ENCODE measurements around the gene PCSK6. TPM values are rescaled to one million over a fixed set of nuclear protein-coding genes. Genes with fewer than 3 reads are reported as not detected.

PCSK6 gene
- total RNA-seq, 3 donors from 2014 or later (not counting 1 experiment from before 2014, with no cell fraction given): 1.5 to 2.4 (median 2.4) TPM

DNA sequence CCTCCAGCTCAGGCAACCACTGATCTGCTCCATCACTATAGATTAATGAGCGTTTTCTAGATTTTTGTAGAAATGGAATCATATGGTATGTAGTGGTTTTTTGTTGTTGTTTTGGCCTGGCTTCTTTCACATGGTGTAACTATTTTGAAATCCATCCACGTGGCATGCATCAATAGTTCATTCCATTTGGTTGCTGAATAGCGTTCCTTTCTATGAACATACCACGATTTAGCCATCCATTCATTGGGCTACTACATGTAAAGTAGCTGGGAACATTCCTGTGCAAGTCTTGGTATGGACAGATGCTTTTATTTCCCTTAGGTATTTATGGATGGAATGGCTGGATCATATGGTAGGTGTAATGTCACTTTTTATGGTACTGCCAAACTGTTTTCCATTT is 227.0 kb downstream of the PCSK6 start:
- Histone ChIP-seq H3K4me1 (ENCODE audit: control insufficient read depth, insufficient read depth, low read length) (peaks cover 29% of the 10 kb centered on the region), H3K36me3 (ENCODE audit: control insufficient read depth, insufficient read depth, low read length) (no peaks in the 10 kb centered on the region), H3K27me3 (ENCODE audit: control insufficient read depth, insufficient read depth, low read length) (no peaks in the 10 kb centered on the region), H3K27ac (ENCODE audit: low read length) (no peak overlapping the region), H3K9me3 (ENCODE audit: control insufficient read depth, insufficient read depth, low read length) (no peaks in the 10 kb centered on the region), H3K4me3 (ENCODE audit: low read length) (no peak overlapping the region)
- Mint-ChIP-seq H3K27ac (no peak overlapping the region), H3K27me3 (ENCODE audit: low read depth in 2 of 2) (peaks cover 5 to 18% of the 10 kb centered on the region in 2 donors), H3K9me3 (no peaks in the 10 kb centered on the region), H3K36me3 (no peaks in the 10 kb centered on the region), H3K4me3 (no peak overlapping the region), H3K4me1 (peaks cover 0 to 6% of the 10 kb centered on the region in 2 donors)
- TF ChIP-seq, protein P1, sequence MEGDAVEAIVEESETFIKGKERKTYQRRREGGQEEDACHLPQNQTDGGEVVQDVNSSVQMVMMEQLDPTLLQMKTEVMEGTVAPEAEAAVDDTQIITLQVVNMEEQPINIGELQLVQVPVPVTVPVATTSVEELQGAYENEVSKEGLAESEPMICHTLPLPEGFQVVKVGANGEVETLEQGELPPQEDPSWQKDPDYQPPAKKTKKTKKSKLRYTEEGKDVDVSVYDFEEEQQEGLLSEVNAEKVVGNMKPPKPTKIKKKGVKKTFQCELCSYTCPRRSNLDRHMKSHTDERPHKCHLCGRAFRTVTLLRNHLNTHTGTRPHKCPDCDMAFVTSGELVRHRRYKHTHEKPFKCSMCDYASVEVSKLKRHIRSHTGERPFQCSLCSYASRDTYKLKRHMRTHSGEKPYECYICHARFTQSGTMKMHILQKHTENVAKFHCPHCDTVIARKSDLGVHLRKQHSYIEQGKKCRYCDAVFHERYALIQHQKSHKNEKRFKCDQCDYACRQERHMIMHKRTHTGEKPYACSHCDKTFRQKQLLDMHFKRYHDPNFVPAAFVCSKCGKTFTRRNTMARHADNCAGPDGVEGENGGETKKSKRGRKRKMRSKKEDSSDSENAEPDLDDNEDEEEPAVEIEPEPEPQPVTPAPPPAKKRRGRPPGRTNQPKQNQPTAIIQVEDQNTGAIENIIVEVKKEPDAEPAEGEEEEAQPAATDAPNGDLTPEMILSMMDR (IDR thresholded peaks at IDR 0.05): no peak
- 86% methylated on average over 2 of the region's 4 CpGs for WGBS (ENCODE audit: insufficient coverage)
- intact Hi-C loops (cut with micrococcal nuclease): no loop called here
- DNase-seq (no peak), ATAC-seq (no peak)

DNA sequence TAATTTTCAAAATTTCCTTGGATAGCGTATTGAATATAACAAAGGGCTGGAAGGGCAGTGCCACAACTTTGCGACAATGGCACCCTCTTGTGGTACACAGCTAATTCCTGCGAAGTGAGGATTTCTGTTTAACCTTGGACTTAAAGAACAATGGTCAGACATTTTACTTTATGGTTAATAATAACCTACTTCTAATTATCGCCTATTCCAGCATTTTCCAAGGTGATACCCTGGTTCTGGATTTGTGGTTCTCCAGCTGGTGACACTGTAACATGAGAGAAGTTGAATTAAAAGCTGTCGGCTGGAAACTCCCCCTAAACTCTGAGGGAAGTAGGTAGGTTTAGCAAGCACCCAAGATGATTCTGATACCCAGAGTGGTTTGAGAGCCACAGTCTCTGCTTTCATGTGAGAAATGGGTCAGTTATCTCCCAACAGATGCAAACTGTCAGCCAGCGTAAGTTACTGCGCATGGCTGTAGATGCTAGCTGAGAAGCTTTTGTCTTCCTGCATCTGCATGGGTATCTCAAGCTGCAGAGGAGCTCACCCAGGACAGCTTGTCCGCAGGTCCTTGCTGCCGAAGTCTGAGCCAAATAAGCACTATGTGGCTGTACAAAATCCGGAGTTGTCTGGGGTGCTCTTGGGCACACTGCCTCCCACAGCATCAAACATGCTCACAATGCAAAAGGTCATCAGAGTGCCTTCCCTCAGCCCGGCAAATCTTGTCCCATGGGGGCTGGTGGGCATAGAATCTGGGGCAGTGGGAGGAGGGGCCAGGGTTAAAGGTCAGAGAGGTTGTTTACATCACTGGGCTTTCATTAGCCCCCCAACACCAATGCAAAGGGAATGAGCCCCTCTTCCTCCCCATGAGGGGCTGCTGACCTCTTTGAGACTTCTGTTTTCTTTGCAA is 231.0 kb downstream of the PCSK6 start:
- no peaks in the 10 kb centered on the region for H3K36me3 Mint-ChIP-seq
- Histone ChIP-seq H3K27me3 (ENCODE audit: control insufficient read depth, insufficient read depth, low read length) (no peaks in the 10 kb centered on the region), H3K4me1 (ENCODE audit: control insufficient read depth, insufficient read depth, low read length) (peaks cover 2% of the 10 kb centered on the region), H3K4me3 (ENCODE audit: low read length) (no peak overlapping the region), H3K9me3 (ENCODE audit: control insufficient read depth, insufficient read depth, low read length) (no peaks in the 10 kb centered on the region), H3K27ac (ENCODE audit: low read length) (no peak overlapping the region), H3K36me3 (ENCODE audit: control insufficient read depth, insufficient read depth, low read length) (no peaks in the 10 kb centered on the region)
- H3K9me3 Mint-ChIP-seq: no peaks in the 10 kb centered on the region
- peaks cover 5 to 18% of the 10 kb centered on the region in 2 donors for H3K27me3 Mint-ChIP-seq (ENCODE audit: low read depth in 2 of 2)
- H3K27ac Mint-ChIP-seq: no peak overlapping the region
- WGBS (ENCODE audit: insufficient coverage): 47% methylated on average over 10 of the region's 11 CpGs
- peak; percentile 78 to 86 (median 84) for ATAC-seq
- peaks cover 0 to 6% of the 10 kb centered on the region in 2 donors for H3K4me1 Mint-ChIP-seq
- H3K4me3 Mint-ChIP-seq: no peak overlapping the region
- intact Hi-C loops (cut with micrococcal nuclease): loop anchor here (1.0 to 2.0 kb wide), 2 partner anchors 170 to 244 kb away; no protein-coding TSS in a partner anchor
- DNase-seq: peak; percentile 38 to 84
- TF ChIP-seq, protein P1 (IDR thresholded peaks at IDR 0.05): peak; percentile 92

- intact Hi-C loops (cut with micrococcal nuclease): no loop called here
- no peak for ATAC-seq
- peak in 1 of 2 donors; percentile 35 for DNase-seq
- H3K36me3 ChIP-seq (ENCODE audit: control insufficient read depth, insufficient read depth, low read length): no peaks in the 10 kb centered on the region
- Mint-ChIP-seq H3K9me3 (no peaks in the 10 kb centered on the region), H3K27ac (no peak overlapping the region), H3K27me3 (ENCODE audit: low read depth in 2 of 2) (peaks cover 5 to 18% of the 10 kb centered on the region in 2 donors), H3K36me3 (no peaks in the 10 kb centered on the region), H3K4me1 (peaks cover 7 to 14% of the 10 kb centered on the region in 2 donors), H3K4me3 (no peak overlapping the region)
- H3K9me3 ChIP-seq (ENCODE audit: control insufficient read depth, insufficient read depth, low read length): no peaks in the 10 kb centered on the region
- H3K27ac ChIP-seq (ENCODE audit: low read length): no peak overlapping the region
- peaks cover 5% of the 10 kb centered on the region for H3K4me1 ChIP-seq (ENCODE audit: control insufficient read depth, insufficient read depth, low read length)
- no peaks in the 10 kb centered on the region for H3K27me3 ChIP-seq (ENCODE audit: control insufficient read depth, insufficient read depth, low read length)
- TF ChIP-seq, protein P1 (IDR thresholded peaks at IDR 0.05): no peak
- H3K4me3 ChIP-seq (ENCODE audit: low read length): no peak overlapping the region
- WGBS (ENCODE audit: insufficient coverage): 95% methylated on average over 6 of the region's 6 CpGs
Measured at GRCh38 chr15:101256757-101257156, 232.8 kb downstream of the PCSK6 start.
